ENCODE results near the gene NID2. TPM values are rescaled to one million over a fixed set of nuclear protein-coding genes. Genes with fewer than 3 reads are reported as not detected.

Gene NID2
- polyA plus RNA-seq, 1 of the 3 experiments (the other 2 are of a cell fraction): 22.7 TPM

DNA sequence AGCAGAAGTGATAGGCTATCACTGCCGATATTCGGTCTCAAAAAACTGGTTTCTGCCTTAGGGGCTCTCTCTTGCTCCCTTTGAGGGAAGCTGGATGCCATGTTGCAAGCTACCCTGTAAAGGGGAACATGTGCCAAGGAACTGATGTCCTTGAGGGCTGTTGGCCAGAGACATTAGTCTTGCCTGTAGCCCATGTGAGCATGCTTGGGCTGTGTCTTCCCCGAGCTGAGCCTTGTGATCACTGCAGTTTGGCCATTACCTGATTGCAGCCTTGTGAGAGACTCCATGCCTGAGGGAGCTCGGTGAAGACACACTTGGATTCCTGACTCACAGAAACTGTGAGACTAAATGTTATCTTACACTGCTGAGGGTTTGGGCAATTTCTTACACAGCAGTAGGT is 60.7 kb downstream of the NID2 start:
- POLR2A ChIA-PET: no interaction called here
- H3K4me2 ChIP-seq: no peak overlapping the region

DNA sequence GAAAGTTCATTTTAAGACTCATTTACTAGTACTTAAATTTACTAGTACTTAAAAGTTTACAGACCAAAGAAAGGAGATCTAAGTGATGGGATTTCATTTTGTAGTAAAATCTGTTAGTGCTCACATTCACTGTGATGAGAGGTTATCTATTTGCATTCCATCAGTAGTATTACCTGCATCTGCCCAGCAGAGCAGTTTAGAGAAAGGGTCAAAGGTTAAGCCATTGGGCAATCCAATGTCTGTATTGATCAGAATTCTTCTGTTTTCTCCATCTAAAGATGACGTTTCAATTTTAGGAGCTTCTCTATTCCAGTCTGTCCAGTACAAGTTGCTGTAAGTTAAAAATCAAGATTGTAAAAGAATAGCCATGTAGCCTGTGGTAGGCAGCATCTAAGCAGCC is 61.2 kb downstream of the NID2 start:
- Histone ChIP-seq H4K20me1 (ENCODE audit: insufficient read depth) (no peaks in the 10 kb centered on the region), H2AFZ (ENCODE audit: low read depth) (no peak overlapping the region), H3K9ac (no peak overlapping the region), H3K27ac (ENCODE audit: low read depth in 2 of 2, low read length in 1 of 2) (no peak overlapping the region), H3F3A (replicated peaks; ENCODE audit: insufficient read depth) (peaks cover 13% of the 10 kb centered on the region), H3K4me3 (ENCODE audit: low read depth in 2 of 2, low read length in 1 of 2) (no peak overlapping the region), H3K4me1 (ENCODE audit: control insufficient read depth in 1 of 2, insufficient read depth in 2 of 2, low read depth in 1 of 2, low read length in 1 of 2) (no peaks in the 10 kb centered on the region), H3K36me3 (replicated peaks in 1 of 2; ENCODE audit: control insufficient read depth in 1 of 2, insufficient read depth in 2 of 2, low read length in 1 of 2) (peaks cover 90 to 93% of the 10 kb centered on the region in 2 experiments), H3K27me3 (ENCODE audit: insufficient read depth) (no peaks in the 10 kb centered on the region), H3K9me3 (no peaks in the 10 kb centered on the region), H3K9me2 (no peaks in the 10 kb centered on the region), H3K79me2 (ENCODE audit: insufficient read depth) (peaks cover 16% of the 10 kb centered on the region; the same call in 1 of the 2 replicates), H3K4me2 (no peak overlapping the region)
- POLR2A ChIA-PET: no interaction called here
- TF ChIP-seq NRF1 (IDR thresholded peaks at IDR 0.05; ENCODE audit: low read depth, low read length) (no peak), TAF1 (IDR thresholded peaks at IDR 0.05; ENCODE audit: borderline replicate concordance, low read depth, low read length) (no peak), RCOR1 (IDR thresholded peaks at IDR 0.05; ENCODE audit: low read length) (no peak), EZH2phosphoT487 (IDR thresholded peaks at IDR 0.05; ENCODE audit: borderline replicate concordance, low read depth) (no peak), SMC3 (IDR thresholded peaks at IDR 0.05; ENCODE audit: low read depth, low read length) (no peak), POLR2AphosphoS5 (IDR thresholded peaks at IDR 0.05; ENCODE audit: low read depth, low read length) (no peak), JUND (IDR thresholded peaks at IDR 0.05) (no peak), CHD2 (IDR thresholded peaks at IDR 0.05; ENCODE audit: low read length, partially characterized antibody) (no peak), RXRA (IDR thresholded peaks at IDR 0.05; ENCODE audit: borderline replicate concordance, low read depth) (no peak), GATA2 (CRISPR knock-in tag; IDR thresholded peaks at IDR 0.05) (no peak), MEF2A (IDR thresholded peaks at IDR 0.05; ENCODE audit: borderline replicate concordance, low read depth) (no peak), SIN3A (IDR thresholded peaks at IDR 0.05; ENCODE audit: borderline replicate concordance, low read depth, low read length) (no peak)
- TF ChIP-seq, protein P1, sequence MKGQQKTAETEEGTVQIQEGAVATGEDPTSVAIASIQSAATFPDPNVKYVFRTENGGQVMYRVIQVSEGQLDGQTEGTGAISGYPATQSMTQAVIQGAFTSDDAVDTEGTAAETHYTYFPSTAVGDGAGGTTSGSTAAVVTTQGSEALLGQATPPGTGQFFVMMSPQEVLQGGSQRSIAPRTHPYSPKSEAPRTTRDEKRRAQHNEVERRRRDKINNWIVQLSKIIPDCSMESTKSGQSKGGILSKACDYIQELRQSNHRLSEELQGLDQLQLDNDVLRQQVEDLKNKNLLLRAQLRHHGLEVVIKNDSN (IDR thresholded peaks at IDR 0.05; ENCODE audit: borderline replicate concordance, low read depth): no peak
- TF ChIP-seq, protein P2, sequence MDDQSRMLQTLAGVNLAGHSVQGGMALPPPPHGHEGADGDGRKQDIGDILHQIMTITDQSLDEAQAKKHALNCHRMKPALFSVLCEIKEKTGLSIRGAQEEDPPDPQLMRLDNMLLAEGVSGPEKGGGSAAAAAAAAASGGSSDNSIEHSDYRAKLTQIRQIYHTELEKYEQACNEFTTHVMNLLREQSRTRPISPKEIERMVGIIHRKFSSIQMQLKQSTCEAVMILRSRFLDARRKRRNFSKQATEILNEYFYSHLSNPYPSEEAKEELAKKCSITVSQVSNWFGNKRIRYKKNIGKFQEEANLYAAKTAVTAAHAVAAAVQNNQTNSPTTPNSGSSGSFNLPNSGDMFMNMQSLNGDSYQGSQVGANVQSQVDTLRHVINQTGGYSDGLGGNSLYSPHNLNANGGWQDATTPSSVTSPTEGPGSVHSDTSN (IDR thresholded peaks at IDR 0.05): no peak
- no peak for DNase-seq
- CTCF ChIA-PET: interaction anchor here (0.8 kb wide), 1 partner anchor 8 kb away, joined by 3 read pairs; no protein-coding TSS in a partner anchor
- 100% methylated on average over 1 of the region's 1 CpG for WGBS (ENCODE audit: low lambda C conversion rate)

More for the DNA sequence above, 60.7 kb downstream of the NID2 start:
- peaks cover 85 to 90% of the 10 kb centered on the region in 2 experiments for H3K36me3 ChIP-seq (replicated peaks in 1 of 2; ENCODE audit: control insufficient read depth in 1 of 2, insufficient read depth in 2 of 2, low read length in 1 of 2)
- no peaks in the 10 kb centered on the region for H3K4me1 ChIP-seq (ENCODE audit: control insufficient read depth in 1 of 2, insufficient read depth in 2 of 2, low read depth in 1 of 2, low read length in 1 of 2)
- peaks cover 15% of the 10 kb centered on the region; the same call in 1 of the 2 replicates for H3K79me2 ChIP-seq (ENCODE audit: insufficient read depth)
- H3K27me3 ChIP-seq (ENCODE audit: insufficient read depth): no peaks in the 10 kb centered on the region
- H4K20me1 ChIP-seq (ENCODE audit: insufficient read depth): no peaks in the 10 kb centered on the region
- H3K4me3 ChIP-seq (ENCODE audit: low read depth in 2 of 2, low read length in 1 of 2): no peak overlapping the region
- H3K9me2 ChIP-seq: no peaks in the 10 kb centered on the region
- no peak for TF ChIP-seq ELF1 (IDR thresholded peaks at IDR 0.05)
- TF ChIP-seq, protein P3, sequence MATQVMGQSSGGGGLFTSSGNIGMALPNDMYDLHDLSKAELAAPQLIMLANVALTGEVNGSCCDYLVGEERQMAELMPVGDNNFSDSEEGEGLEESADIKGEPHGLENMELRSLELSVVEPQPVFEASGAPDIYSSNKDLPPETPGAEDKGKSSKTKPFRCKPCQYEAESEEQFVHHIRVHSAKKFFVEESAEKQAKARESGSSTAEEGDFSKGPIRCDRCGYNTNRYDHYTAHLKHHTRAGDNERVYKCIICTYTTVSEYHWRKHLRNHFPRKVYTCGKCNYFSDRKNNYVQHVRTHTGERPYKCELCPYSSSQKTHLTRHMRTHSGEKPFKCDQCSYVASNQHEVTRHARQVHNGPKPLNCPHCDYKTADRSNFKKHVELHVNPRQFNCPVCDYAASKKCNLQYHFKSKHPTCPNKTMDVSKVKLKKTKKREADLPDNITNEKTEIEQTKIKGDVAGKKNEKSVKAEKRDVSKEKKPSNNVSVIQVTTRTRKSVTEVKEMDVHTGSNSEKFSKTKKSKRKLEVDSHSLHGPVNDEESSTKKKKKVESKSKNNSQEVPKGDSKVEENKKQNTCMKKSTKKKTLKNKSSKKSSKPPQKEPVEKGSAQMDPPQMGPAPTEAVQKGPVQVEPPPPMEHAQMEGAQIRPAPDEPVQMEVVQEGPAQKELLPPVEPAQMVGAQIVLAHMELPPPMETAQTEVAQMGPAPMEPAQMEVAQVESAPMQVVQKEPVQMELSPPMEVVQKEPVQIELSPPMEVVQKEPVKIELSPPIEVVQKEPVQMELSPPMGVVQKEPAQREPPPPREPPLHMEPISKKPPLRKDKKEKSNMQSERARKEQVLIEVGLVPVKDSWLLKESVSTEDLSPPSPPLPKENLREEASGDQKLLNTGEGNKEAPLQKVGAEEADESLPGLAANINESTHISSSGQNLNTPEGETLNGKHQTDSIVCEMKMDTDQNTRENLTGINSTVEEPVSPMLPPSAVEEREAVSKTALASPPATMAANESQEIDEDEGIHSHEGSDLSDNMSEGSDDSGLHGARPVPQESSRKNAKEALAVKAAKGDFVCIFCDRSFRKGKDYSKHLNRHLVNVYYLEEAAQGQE (IDR thresholded peaks at IDR 0.05; ENCODE audit: low read depth, low read length): no peak
- TF ChIP-seq EZH2phosphoT487 (IDR thresholded peaks at IDR 0.05; ENCODE audit: borderline replicate concordance, low read depth): no peak
- TF ChIP-seq RFX5 (IDR thresholded peaks at IDR 0.05; ENCODE audit: low read length): no peak
- TF ChIP-seq, protein P4, sequence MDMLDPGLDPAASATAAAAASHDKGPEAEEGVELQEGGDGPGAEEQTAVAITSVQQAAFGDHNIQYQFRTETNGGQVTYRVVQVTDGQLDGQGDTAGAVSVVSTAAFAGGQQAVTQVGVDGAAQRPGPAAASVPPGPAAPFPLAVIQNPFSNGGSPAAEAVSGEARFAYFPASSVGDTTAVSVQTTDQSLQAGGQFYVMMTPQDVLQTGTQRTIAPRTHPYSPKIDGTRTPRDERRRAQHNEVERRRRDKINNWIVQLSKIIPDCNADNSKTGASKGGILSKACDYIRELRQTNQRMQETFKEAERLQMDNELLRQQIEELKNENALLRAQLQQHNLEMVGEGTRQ (IDR thresholded peaks at IDR 0.05; ENCODE audit: borderline replicate concordance, low read depth, low read length): no peak
- TF ChIP-seq GATA2 (CRISPR knock-in tag; IDR thresholded peaks at IDR 0.05): no peak
- no peak for TF ChIP-seq MEF2A (IDR thresholded peaks at IDR 0.05; ENCODE audit: borderline replicate concordance, low read depth)
- no peak for TF ChIP-seq SIN3A (IDR thresholded peaks at IDR 0.05; ENCODE audit: borderline replicate concordance, low read depth, low read length)
- no peak overlapping the region for H3K27ac ChIP-seq (ENCODE audit: low read depth in 2 of 2, low read length in 1 of 2)
- CTCF ChIA-PET: no interaction called here
- DNase-seq: no peak
- no peaks in the 10 kb centered on the region for H3K9me3 ChIP-seq
- H3F3A ChIP-seq (replicated peaks; ENCODE audit: insufficient read depth): peaks cover 13% of the 10 kb centered on the region
- no peak overlapping the region for H2AFZ ChIP-seq (ENCODE audit: low read depth)
- H3K9ac ChIP-seq: no peak overlapping the region
- WGBS (ENCODE audit: low lambda C conversion rate): 94% methylated on average over 4 of the region's 4 CpGs

All from SK-N-SH (cell line).